ENCODE measurements around the gene CALCB. TPM values are rescaled to one million over a fixed set of nuclear protein-coding genes. Genes with fewer than 3 reads are reported as not detected.
"Not testable (repeated sequence)": the region's sequence is repeated elsewhere in the genome, so short reads cannot be mapped to it uniquely, and the experiment has no call there.

The CALCB gene
- total RNA-seq, 4 donors from 2014 or later = not detected

GRCh38 chr11:15062599-15062998 is 10.8 kb upstream of the CALCB start:
- 75 to 76% methylated on average over 9 of the region's 9 CpGs for WGBS, 2 donors
- Histone ChIP-seq H3K27me3 (no peaks in the 10 kb centered on the region), H3K4me1 (no peaks in the 10 kb centered on the region), H3K36me3 (no peaks in the 10 kb centered on the region), H3K27ac (no peak overlapping the region), H3K9me3 (no peaks in the 10 kb centered on the region), H3K4me3 (no peak overlapping the region)
- TF ChIP-seq CTCF (IDR thresholded peaks at IDR 0.05) = no peak
- DNase-seq = no peak
- intact Hi-C loops (cut with DNase I) = no loop called here

GRCh38 chr11:15069751-15070150 is 3.6 kb upstream of the CALCB start:
- H3K27ac ChIP-seq; intact Hi-C loops (cut with DNase I); DNase-seq; H3K9me3 ChIP-seq; H3K36me3 ChIP-seq; H3K4me3 ChIP-seq: not testable (repeated sequence)
- peaks cover 14 to 19% (median 18%) of the 10 kb centered on the region in 3 donors for H3K4me1 ChIP-seq
- H3K27me3 ChIP-seq = peaks cover 0 to 44% (median 3%) of the 10 kb centered on the region in 4 donors
- WGBS, 2 donors = 84 to 94% methylated on average over 7 of the region's 7 CpGs

GRCh38 chr11:15071556-15072255 is 1.7 kb upstream of the CALCB start:
- no peaks in the 10 kb centered on the region for H3K9me3 ChIP-seq
- no peaks in the 10 kb centered on the region for H3K36me3 ChIP-seq
- no peak overlapping the region for H3K4me3 ChIP-seq
- intact Hi-C loops (cut with DNase I) = no loop called here
- H3K27me3 ChIP-seq = peaks cover 0 to 61% (median 3%) of the 10 kb centered on the region in 4 donors
- TF ChIP-seq POLR2A (IDR thresholded peaks at IDR 0.05) (no peak), CTCF (IDR thresholded peaks at IDR 0.05) (no peak)
- no peak for DNase-seq
- WGBS, 2 donors = 85 to 87% methylated on average over 13 to 17 of the region's 32 CpGs
- H3K4me1 ChIP-seq = peaks cover 14 to 21% (median 18%) of the 10 kb centered on the region in 3 donors
- H3K27ac ChIP-seq = no peak overlapping the region

- Histone ChIP-seq H3K4me3 (no peak overlapping the region), H3K36me3 (no peaks in the 10 kb centered on the region), H3K9me3 (no peaks in the 10 kb centered on the region), H3K27ac (no peak overlapping the region), H3K27me3 (peaks cover 0 to 67% (median 3%) of the 10 kb centered on the region in 4 donors), H3K4me1 (peaks cover 14 to 21% (median 18%) of the 10 kb centered on the region in 3 donors)
- 80 to 92% methylated on average over 11 to 15 of the region's 23 CpGs for WGBS, 2 donors
- no peak for DNase-seq
- intact Hi-C loops (cut with DNase I) = no loop called here
- TF ChIP-seq CTCF (IDR thresholded peaks at IDR 0.05) = no peak
- TF ChIP-seq POLR2A (IDR thresholded peaks at IDR 0.05) = no peak
Observed at GRCh38 chr11:15072551-15073143, 746 bp upstream of the CALCB start.

- peaks cover 0 to 67% (median 3%) of the 10 kb centered on the region in 4 donors for H3K27me3 ChIP-seq
- no peaks in the 10 kb centered on the region for H3K9me3 ChIP-seq
- H3K27ac ChIP-seq = no peak overlapping the region
- peak overlapping the region in 3 of 4 donors; percentile 16 to 54 (median 30) for H3K4me3 ChIP-seq
- no peaks in the 10 kb centered on the region for H3K36me3 ChIP-seq
- peak; percentile 20 for DNase-seq
- TF ChIP-seq POLR2A (IDR thresholded peaks at IDR 0.05) (no peak), CTCF (IDR thresholded peaks at IDR 0.05) (peak; percentile 32 to 72 (median 64))
- intact Hi-C loops (cut with DNase I) = loop anchor here (5.0 kb wide), 1 partner anchor 157 kb away; no protein-coding TSS in a partner anchor
- H3K4me1 ChIP-seq = peaks cover 14 to 21% (median 18%) of the 10 kb centered on the region in 3 donors
- WGBS, 2 donors = 3 to 5% methylated on average over 12 to 15 of the region's 33 CpGs
Observed at GRCh38 chr11:15074206-15075161, 1.1 kb downstream of the CALCB start.

Data from esophagus squamous epithelium (tissue), 5 donors.